Breast epithelium (tissue), 4 donors: Measurements from ENCODE around the gene KIF21B. TPM values are rescaled to one million over a fixed set of nuclear protein-coding genes. Genes with fewer than 3 reads are reported as not detected.
A peak's percentile ranks its signal among the peaks of the same experiment; 100 is the strongest.

Experiments
- DNase-seq, 2 donors: peaks; one replicate each; pipeline ENCODE4 v3.0.0-alpha.2; 2019; ENCODE audit warnings: low spot score in 2 of 2
- H3K27ac ChIP-seq, 2 donors: fragments of 200-600 bp; sonication (generic) in 1 of 2; one replicate each; pipeline ENCODE4 v1.5.1; 2016 to 2019; ENCODE audit warnings: mild to moderate bottlenecking in 1 of 2
- H3K27me3 ChIP-seq, 2 donors: fragments of 200-600 bp; sonication (generic) in 1 of 2; one replicate each; pipeline versions ENCODE4 v1.5.1 to v1.6.0; 2017 to 2019; ENCODE audit warnings: control low read depth in 1 of 2, mild to moderate bottlenecking in 1 of 2
- H3K36me3 ChIP-seq: fragments of 200-600 bp; one replicate; pipeline ENCODE4 v1.5.1; 2019
- H3K4me1 ChIP-seq, 2 donors: fragments of 200-600 bp; sonication (generic); one replicate each; pipeline ENCODE4 v1.5.1; 2016 to 2019; ENCODE audit warnings: control low read depth in 1 of 2
- H3K4me3 ChIP-seq, 3 donors: fragments of 200-600 bp; sonication (generic); 1 replicate in 2 of 3; 2 replicates in 1 of 3; pipeline ENCODE4 v1.5.1; 2016 to 2019; ENCODE audit warnings: mild to moderate bottlenecking in 3 of 3, moderate library complexity in 2 of 3
- H3K9me3 ChIP-seq, 2 donors: fragments of 200-600 bp; sonication (generic) in 1 of 2; one replicate each; pipeline ENCODE4 v1.5.1; 2016 to 2019; ENCODE audit warnings: control low read depth in 1 of 2
- CTCF ChIP-seq, 3 donors: fragments of 450-650 bp; IDR thresholded peaks; one replicate each; pipeline ENCODE4 v1.5.1; 2016 to 2017; ENCODE audit warnings: antibody characterized with exemption in 3 of 3, mild to moderate bottlenecking in 3 of 3, moderate library complexity in 3 of 3
- POLR2A ChIP-seq: fragments of 450-650 bp; IDR thresholded peaks from one replicate; pipeline ENCODE4 v1.6.1; 2016; ENCODE audit warnings: antibody characterized with exemption, mild to moderate bottlenecking, moderate library complexity
- POLR2AphosphoS5 ChIP-seq, 3 donors: sonication (generic); formaldehyde crosslinking; IDR thresholded peaks; one replicate each; pipeline ENCODE4 v1.6.1; 2017; ENCODE audit warnings: antibody characterized with exemption in 3 of 3
- intact Hi-C: fragments of 100-400 bp; cut with DNase I; formaldehyde crosslinking; loops from one replicate; pipeline ENCODE4 v1.15.1; 2023; ENCODE audit warnings: low total_unique reads
- total RNA-seq, 3 donors: library from RNA; depleted of rRNA; stranded (reverse); fragments of >200 nt; gene quantifications; one replicate each; pipeline ENCODE4 v1.1.0, GENCODE V29; 2016

The KIF21B gene
- total RNA-seq, 3 donors from 2014 or later = 0.96 to 2.6 (median 1.3) TPM

GRCh38 chr1:201028461-201028889, 5.0 kb upstream of the KIF21B start:
- DNase-seq = no peak
- H3K27ac ChIP-seq = peak overlapping the region in 1 of 2 donors; percentile 52
- no peaks in the 10 kb centered on the region for H3K4me1 ChIP-seq
- TF ChIP-seq POLR2A = no peak
- no peak for TF ChIP-seq POLR2AphosphoS5 (IDR thresholded peaks at IDR 0.05)
- TF ChIP-seq CTCF (IDR thresholded peaks at IDR 0.05) = no peak
- H3K36me3 ChIP-seq = no peaks in the 10 kb centered on the region
- no peaks in the 10 kb centered on the region for H3K27me3 ChIP-seq
- no peaks in the 10 kb centered on the region for H3K9me3 ChIP-seq
- H3K4me3 ChIP-seq = no peak overlapping the region
- intact Hi-C loops = no loop called here

- Histone ChIP-seq H3K9me3 (no peaks in the 10 kb centered on the region), H3K4me3 (no peak overlapping the region), H3K27me3 (no peaks in the 10 kb centered on the region), H3K27ac (no peak overlapping the region), H3K4me1 (no peaks in the 10 kb centered on the region), H3K36me3 (no peaks in the 10 kb centered on the region)
- no peak for TF ChIP-seq CTCF (IDR thresholded peaks at IDR 0.05)
- TF ChIP-seq POLR2A = no peak
- TF ChIP-seq POLR2AphosphoS5 (IDR thresholded peaks at IDR 0.05) = no peak
- DNase-seq = no peak
- intact Hi-C loops = no loop called here
Measured at GRCh38 chr1:201026836-201027235, 3.3 kb upstream of the KIF21B start.

- Histone ChIP-seq H3K27ac (no peak overlapping the region), H3K4me3 (no peak overlapping the region), H3K27me3 (no peaks in the 10 kb centered on the region), H3K36me3 (no peaks in the 10 kb centered on the region), H3K9me3 (no peaks in the 10 kb centered on the region), H3K4me1 (no peaks in the 10 kb centered on the region)
- TF ChIP-seq POLR2A (no peak), POLR2AphosphoS5 (IDR thresholded peaks at IDR 0.05) (no peak), CTCF (IDR thresholded peaks at IDR 0.05) (no peak)
- intact Hi-C loops = no loop called here
- DNase-seq = no peak
Measured at GRCh38 chr1:201026234-201026633, 2.7 kb upstream of the KIF21B start.

- intact Hi-C loops = no loop called here
- Histone ChIP-seq H3K9me3 (no peaks in the 10 kb centered on the region), H3K4me3 (no peak overlapping the region), H3K4me1 (no peaks in the 10 kb centered on the region), H3K27ac (no peak overlapping the region), H3K36me3 (no peaks in the 10 kb centered on the region), H3K27me3 (no peaks in the 10 kb centered on the region)
- DNase-seq = no peak
- no peak for TF ChIP-seq POLR2AphosphoS5 (IDR thresholded peaks at IDR 0.05)
Measured at GRCh38 chr1:201025571-201026002, 2.1 kb upstream of the KIF21B start.

- no peaks in the 10 kb centered on the region for H3K4me1 ChIP-seq
- no peak overlapping the region for H3K4me3 ChIP-seq
- no peak for DNase-seq
- no peaks in the 10 kb centered on the region for H3K36me3 ChIP-seq
- H3K9me3 ChIP-seq = no peaks in the 10 kb centered on the region
- no peaks in the 10 kb centered on the region for H3K27me3 ChIP-seq
- intact Hi-C loops = no loop called here
- H3K27ac ChIP-seq = no peak overlapping the region
- TF ChIP-seq POLR2AphosphoS5 (IDR thresholded peaks at IDR 0.05) (no peak), POLR2A (no peak), CTCF (IDR thresholded peaks at IDR 0.05) (no peak)
Measured at GRCh38 chr1:201024625-201024998, 1.1 kb upstream of the KIF21B start.
